Progenitor cell of endocrine pancreas (in vitro differentiated cells): ENCODE measurements around the gene SPTBN2. TPM values are rescaled to one million over a fixed set of nuclear protein-coding genes. Genes with fewer than 3 reads are reported as not detected.

Experiments
- DNase-seq: peaks from one replicate; pipeline ENCODE4 v3.0.0; 2021; ENCODE audit warnings: low spot score; ENCODE audit not compliant: unreplicated experiment
- H3K27ac Mint-ChIP-seq: 2 replicates; pipeline ENCODE4 v1.8.0; 2021; ENCODE audit warnings: mild to moderate bottlenecking, moderate library complexity, mixed read lengths
- H3K27me3 Mint-ChIP-seq: 2 replicates; pipeline ENCODE4 v1.8.0; 2021; ENCODE audit warnings: mixed read lengths
- H3K36me3 Mint-ChIP-seq: 2 replicates; pipeline ENCODE4 v1.8.0; 2022; ENCODE audit warnings: mixed read lengths; ENCODE audit not compliant: insufficient read depth
- H3K4me1 Mint-ChIP-seq: 2 replicates; pipeline ENCODE4 v1.8.0; 2021; ENCODE audit warnings: low read depth, mixed read lengths
- H3K4me3 Mint-ChIP-seq: 2 replicates; pipeline ENCODE4 v1.8.0; 2021; ENCODE audit warnings: low read depth, mild to moderate bottlenecking, moderate library complexity, mixed read lengths
- H3K9me3 Mint-ChIP-seq: 2 replicates; pipeline ENCODE4 v1.8.0; 2021; ENCODE audit warnings: low read depth, mixed read lengths
- total RNA-seq: library from RNA; stranded (reverse); gene quantifications from 2 replicates; pipeline ENCODE4 v1.2.1, GENCODE V29; 2021
- TF ChIP-seq, protein P1 (sequence below): fragments of 200-600 bp; sonication (generic); IDR thresholded peaks from one replicate; pipeline ENCODE4 v1.5.0; 2021; ENCODE audit warnings: antibody characterized with exemption, mild to moderate bottlenecking; ENCODE audit not compliant: unreplicated experiment

Gene SPTBN2
- total RNA-seq, 1 donor from 2014 or later: 54.0 TPM

DNA sequence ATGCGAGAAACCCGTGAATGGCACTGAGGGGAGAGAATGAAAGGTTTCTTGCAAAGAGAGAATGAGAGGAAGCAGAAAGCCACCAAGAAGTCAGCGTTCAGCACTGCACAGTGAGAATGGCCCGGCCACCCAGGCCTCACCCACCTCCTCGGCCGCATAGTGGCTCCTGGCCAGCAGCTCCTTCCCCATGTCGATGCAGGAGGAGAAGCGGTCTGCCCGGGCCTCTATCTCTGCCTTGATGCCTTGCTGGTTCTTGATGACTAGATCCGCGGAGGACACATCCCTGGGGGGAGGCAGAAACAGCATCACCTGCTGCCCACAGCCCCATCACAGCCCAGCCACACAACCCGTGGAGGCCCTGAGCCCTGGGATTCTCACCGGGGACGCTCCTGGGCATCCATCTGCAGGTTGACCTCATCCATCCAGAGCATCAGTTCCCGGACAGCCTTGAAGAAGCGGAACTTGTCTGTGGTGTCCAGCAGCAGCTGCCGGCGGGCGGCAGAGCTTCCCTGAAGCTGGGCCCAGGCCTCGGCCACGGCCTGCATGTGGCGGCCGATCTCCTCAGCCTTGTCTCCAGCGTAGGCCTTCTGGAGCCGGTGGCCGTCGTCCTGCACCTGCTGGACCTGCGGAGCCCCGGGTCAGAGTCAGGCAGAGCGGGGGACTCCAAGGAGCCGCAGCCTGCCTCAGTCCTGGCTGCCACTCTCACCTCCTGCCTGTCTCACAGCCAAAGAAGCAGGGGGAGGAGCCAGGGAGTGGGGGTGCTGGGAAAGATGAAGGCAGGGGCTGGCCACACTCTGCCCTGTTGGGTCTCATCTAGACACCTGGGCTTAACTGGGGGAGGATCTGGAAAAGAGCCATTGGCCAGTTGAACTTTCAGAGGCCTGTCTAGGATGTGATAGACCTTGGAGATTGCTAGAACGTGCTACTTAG is 39.1 kb downstream of the SPTBN2 start:
- no peaks in the 10 kb centered on the region for H3K27me3 Mint-ChIP-seq
- no peak overlapping the region for H3K27ac Mint-ChIP-seq
- H3K36me3 Mint-ChIP-seq: peaks cover 14% of the 10 kb centered on the region
- H3K4me1 Mint-ChIP-seq: no peaks in the 10 kb centered on the region
- TF ChIP-seq, protein P1, sequence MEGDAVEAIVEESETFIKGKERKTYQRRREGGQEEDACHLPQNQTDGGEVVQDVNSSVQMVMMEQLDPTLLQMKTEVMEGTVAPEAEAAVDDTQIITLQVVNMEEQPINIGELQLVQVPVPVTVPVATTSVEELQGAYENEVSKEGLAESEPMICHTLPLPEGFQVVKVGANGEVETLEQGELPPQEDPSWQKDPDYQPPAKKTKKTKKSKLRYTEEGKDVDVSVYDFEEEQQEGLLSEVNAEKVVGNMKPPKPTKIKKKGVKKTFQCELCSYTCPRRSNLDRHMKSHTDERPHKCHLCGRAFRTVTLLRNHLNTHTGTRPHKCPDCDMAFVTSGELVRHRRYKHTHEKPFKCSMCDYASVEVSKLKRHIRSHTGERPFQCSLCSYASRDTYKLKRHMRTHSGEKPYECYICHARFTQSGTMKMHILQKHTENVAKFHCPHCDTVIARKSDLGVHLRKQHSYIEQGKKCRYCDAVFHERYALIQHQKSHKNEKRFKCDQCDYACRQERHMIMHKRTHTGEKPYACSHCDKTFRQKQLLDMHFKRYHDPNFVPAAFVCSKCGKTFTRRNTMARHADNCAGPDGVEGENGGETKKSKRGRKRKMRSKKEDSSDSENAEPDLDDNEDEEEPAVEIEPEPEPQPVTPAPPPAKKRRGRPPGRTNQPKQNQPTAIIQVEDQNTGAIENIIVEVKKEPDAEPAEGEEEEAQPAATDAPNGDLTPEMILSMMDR: no peak
- no peak overlapping the region for H3K4me3 Mint-ChIP-seq
- DNase-seq: no peak
- H3K9me3 Mint-ChIP-seq: no peaks in the 10 kb centered on the region

DNA sequence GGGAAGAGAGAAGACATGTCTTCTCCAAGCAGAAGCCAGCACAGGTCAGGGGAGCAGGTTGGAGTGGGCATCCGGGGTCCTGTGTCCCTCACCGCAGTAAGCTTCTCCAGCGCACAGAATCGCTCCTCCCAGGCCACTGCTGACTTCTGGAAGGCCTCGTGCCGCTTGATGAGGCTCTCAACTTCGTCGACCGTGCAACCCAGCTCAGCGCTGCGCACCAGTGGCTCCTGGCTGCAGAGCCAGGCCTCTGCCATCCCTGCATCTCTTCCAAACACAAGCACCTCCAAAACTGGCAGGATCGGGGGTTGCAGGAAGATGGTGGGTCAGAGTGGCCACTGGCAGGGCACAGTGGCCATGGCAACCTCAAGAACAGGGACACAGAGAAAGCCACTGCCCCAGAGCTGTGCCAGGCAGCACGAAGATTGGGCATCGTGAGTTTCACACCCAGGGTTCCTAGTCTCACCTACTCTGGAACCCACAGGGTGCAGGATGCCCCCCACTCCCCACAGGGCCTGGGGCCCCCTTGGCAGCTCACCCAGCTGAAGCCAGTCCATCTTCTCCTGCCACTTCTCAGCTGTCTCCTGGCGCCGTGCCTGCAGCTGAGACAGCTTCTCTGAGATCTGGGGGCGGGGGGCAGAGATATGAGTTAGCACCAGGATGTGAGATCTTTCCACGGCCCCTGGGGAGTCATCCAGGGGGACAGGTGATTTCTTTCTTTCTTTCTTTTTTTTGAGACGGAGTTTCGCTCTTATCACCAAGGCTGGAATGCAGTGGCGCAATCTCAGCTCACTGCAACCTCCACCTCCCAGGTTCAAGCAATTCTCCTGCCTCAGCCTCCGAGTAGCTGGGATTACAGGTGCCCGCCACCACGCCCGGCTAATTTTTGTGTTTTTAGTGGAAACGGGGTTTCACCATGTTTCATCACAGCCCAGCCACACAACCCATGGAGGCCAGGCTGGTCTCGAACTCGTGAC is 40.2 kb downstream of the SPTBN2 start:
- TF ChIP-seq, protein P1: no peak
- no peak for DNase-seq
- peaks cover 16% of the 10 kb centered on the region for H3K36me3 Mint-ChIP-seq
- H3K9me3 Mint-ChIP-seq: no peaks in the 10 kb centered on the region
- H3K4me1 Mint-ChIP-seq: no peaks in the 10 kb centered on the region
- no peak overlapping the region for H3K4me3 Mint-ChIP-seq
- no peaks in the 10 kb centered on the region for H3K27me3 Mint-ChIP-seq
- H3K27ac Mint-ChIP-seq: peak overlapping the region; percentile 20

DNA sequence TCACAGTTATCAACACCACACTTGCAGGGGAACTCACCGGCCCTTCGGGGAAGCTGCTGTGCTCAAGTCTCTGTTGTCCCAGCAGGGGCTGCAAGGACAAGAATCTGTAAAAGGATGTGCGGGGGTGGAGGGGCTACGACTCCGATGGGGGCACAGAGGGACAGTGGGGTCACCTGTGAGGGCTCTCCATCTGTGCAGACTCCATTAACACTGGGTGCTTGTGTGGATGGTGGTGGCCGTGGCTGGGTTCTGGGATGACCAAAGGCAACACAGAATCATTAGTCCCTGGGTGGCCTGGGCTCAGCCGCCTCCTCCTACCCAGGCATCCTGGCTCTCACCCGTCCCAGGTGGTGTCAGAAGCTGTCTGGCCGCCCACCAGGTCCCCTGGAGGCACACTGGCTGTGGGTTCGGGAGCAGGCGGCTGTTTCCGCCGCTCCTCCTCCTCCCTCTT is 41.2 kb downstream of the SPTBN2 start:
- no peaks in the 10 kb centered on the region for H3K4me1 Mint-ChIP-seq
- H3K4me3 Mint-ChIP-seq: no peak overlapping the region
- H3K27me3 Mint-ChIP-seq: no peaks in the 10 kb centered on the region
- no peak overlapping the region for H3K27ac Mint-ChIP-seq
- no peak for DNase-seq
- H3K36me3 Mint-ChIP-seq: peaks cover 19% of the 10 kb centered on the region
- TF ChIP-seq, protein P1: no peak
- no peaks in the 10 kb centered on the region for H3K9me3 Mint-ChIP-seq

DNA sequence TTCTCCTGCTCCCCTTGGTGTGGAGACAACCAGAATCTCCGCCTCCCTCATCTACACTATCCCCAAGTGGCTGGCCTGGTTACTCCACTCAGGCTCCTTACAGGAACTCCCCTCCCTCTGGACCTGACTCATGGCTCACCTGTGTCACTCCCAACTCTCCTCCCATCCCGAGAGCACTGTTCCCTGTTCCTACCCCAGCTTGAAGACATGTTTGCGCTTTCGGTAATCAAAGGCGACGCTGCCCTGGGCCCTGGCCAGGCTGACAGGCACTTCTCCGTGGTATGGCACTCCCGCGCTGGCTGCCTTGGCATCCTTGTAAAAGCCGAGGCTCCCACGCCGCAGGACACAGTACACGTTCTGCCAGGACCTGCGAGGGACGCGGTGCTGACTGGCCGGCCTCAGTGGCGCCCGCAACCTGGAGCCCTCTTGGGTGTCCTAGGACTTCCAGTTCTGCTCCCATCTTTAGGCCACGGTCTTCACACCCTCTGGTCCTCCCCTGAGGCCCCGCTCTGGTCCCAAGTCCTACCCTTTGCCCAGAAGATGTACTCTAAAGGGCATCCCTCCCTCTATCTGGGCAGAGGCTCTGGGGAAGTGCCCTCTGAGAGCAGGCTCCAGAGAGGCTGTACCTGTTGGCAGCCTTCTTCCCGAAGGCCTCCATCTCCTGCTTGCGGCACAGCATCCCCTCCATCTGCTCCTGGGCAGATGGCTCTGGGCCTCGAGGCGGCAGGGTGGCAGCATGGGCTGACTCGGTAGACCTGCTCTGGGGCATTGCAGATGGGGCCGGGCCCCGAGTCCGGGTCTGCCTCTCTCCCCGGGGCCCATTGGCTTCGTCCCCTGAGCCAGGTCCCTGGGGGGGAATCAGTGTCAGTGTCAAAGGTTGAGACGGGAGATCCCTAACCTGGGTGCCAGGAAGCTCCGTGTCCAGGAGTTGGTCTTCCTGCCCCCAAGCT is 41.9 kb downstream of the SPTBN2 start:
- Mint-ChIP-seq H3K27ac (peak overlapping the region; percentile 24), H3K4me3 (no peak overlapping the region), H3K4me1 (no peaks in the 10 kb centered on the region)

More for the DNA sequence above, 41.9 kb downstream of the SPTBN2 start:
- peaks cover 19% of the 10 kb centered on the region for H3K36me3 Mint-ChIP-seq
- no peaks in the 10 kb centered on the region for H3K9me3 Mint-ChIP-seq
- TF ChIP-seq, protein P1: no peak
- no peak for DNase-seq
- H3K27me3 Mint-ChIP-seq: no peaks in the 10 kb centered on the region
